GM12801 (cell line): Measurements from ENCODE around the gene ARL11.

Experiments used
- TF ChIP-seq, protein P1 (sequence below): IDR thresholded peaks from one replicate; pipeline ENCODE4 v1.5.1; 2011; ENCODE audit warnings: control low read depth; ENCODE audit not compliant: insufficient read length; ENCODE audit errors: extremely low read depth

ARL11 gene

GRCh38 chr13:49657241-49657641 is 28.9 kb downstream of the ARL11 start:
- TF ChIP-seq, protein P1, sequence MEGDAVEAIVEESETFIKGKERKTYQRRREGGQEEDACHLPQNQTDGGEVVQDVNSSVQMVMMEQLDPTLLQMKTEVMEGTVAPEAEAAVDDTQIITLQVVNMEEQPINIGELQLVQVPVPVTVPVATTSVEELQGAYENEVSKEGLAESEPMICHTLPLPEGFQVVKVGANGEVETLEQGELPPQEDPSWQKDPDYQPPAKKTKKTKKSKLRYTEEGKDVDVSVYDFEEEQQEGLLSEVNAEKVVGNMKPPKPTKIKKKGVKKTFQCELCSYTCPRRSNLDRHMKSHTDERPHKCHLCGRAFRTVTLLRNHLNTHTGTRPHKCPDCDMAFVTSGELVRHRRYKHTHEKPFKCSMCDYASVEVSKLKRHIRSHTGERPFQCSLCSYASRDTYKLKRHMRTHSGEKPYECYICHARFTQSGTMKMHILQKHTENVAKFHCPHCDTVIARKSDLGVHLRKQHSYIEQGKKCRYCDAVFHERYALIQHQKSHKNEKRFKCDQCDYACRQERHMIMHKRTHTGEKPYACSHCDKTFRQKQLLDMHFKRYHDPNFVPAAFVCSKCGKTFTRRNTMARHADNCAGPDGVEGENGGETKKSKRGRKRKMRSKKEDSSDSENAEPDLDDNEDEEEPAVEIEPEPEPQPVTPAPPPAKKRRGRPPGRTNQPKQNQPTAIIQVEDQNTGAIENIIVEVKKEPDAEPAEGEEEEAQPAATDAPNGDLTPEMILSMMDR, result no peak

GRCh38 chr13:49664606-49665005 is 36.3 kb downstream of the ARL11 start:
- TF ChIP-seq, protein P1, result no peak

- TF ChIP-seq, protein P1, result no peak
Measured at GRCh38 chr13:49667773-49668172, 39.5 kb downstream of the ARL11 start.

DNA sequence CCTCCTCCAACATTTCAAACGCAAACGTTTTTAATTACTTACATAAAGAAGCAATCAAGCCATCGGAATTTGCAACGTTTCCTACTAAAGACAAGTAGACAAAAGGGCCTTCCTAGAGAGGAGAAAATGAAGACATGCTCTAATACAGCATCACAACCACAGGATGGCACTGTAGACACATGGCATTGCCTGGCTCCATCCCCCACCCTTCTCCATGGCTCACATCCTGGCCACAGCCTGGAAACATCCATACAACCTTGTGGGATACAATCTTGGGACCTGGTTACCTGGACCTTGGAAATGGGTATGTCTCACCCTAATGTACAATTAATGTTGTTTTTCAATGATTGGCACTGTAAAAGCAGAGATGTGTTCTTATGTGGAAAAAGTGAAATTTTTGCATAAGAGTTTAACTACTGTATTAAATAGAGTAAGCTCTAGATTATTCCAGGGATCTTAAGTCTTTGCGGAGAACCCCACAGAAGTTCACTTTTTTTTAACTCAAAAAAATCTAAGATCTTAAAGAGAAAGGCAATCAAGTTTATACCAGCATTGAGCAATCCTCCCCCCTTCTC is 41.5 kb downstream of the ARL11 start:
- TF ChIP-seq, protein P1, result no peak

GRCh38 chr13:49670828-49671227 is 42.5 kb downstream of the ARL11 start:
- TF ChIP-seq, protein P1, result no peak

DNA sequence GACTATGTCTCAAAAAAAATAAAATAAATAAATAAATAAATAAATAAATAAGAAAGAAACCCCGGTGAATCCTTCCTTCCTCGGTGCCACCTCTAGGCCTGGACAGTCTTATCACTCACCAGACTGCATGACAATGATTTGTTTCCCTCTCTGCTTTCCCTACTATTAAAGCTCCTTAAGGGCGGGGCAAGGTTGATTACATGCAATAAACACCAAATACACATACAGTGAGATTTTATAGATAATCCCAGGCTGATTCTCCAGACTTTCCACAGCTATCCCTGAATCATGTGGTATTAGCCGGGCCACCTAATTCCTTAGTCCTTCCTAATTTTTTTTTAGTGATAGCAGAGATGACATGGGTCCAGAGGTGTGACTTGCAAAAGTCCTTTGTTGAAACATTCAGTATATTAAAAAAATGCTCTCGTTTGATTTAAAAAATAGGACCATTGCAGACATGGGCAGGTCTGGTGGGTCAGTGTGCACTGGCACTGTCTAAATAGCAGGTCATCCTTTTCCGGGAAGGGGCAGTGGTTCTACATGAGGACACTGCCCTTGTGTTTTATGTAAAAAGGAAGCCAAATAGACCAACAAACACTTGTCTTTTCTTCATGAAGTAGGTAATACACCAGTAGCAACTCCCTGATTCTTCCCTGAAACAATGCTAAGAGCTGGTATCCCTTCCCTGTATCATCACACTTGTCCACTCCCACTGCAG is 48.4 kb downstream of the ARL11 start:
- TF ChIP-seq, protein P1, result no peak

GRCh38 chr13:49678191-49678914 is 50.0 kb downstream of the ARL11 start:
- TF ChIP-seq, protein P1, result no peak
